Measurements from ENCODE around the gene LIN28A. TPM values are rescaled to one million over a fixed set of nuclear protein-coding genes. Genes with fewer than 3 reads are reported as not detected.
A peak's percentile ranks its signal among the peaks of the same experiment; 100 is the strongest.

LIN28A gene, protein sequence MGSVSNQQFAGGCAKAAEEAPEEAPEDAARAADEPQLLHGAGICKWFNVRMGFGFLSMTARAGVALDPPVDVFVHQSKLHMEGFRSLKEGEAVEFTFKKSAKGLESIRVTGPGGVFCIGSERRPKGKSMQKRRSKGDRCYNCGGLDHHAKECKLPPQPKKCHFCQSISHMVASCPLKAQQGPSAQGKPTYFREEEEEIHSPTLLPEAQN
- total RNA-seq, result not detected

DNA sequence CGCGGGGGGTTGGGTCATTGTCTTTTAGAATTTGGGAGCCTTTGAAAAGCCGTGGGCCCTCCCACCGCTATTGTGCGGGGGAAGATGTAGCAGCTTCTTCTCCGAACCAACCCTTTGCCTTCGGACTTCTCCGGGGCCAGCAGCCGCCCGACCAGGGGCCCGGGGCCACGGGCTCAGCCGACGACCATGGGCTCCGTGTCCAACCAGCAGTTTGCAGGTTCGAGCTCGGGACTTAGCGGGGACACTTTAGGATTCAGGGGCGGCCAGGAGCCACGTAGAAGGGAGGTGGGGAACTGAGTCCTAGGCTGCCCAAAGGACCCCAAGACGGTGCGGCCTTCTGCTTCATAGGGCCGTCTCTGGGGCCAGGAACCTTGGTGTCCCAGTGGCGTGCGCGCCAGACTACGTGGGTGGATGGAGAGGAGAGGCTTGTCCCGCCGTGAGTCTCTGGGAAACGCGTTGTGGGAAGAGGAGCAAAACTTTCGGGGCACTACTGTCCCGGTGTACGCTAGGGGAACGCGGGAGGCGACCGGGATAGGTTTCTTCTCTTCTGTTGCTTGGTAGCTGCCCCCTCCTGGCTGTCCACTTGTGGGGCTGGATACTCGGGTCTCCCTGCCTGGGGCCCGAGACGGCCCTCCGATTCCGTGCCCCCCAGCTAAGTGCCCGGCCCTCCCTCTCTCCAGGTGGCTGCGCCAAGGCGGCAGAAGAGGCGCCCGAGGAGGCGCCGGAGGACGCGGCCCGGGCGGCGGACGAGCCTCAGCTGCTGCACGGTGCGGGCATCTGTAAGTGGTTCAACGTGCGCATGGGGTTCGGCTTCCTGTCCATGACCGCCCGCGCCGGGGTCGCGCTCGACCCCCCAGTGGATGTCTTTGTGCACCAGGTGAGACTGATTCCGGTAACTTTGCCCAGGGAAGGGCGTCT is at the start of gene LIN28A:
Gene LIN28A (plus strand): TSS at position 112 of the 918 bp plus-strand sequence. CDS start 75 bp downstream, at position 187.
- TF ChIP-seq POLR2A (IDR thresholded peaks at IDR 0.05), result no peak
- TF ChIP-seq, protein P1, sequence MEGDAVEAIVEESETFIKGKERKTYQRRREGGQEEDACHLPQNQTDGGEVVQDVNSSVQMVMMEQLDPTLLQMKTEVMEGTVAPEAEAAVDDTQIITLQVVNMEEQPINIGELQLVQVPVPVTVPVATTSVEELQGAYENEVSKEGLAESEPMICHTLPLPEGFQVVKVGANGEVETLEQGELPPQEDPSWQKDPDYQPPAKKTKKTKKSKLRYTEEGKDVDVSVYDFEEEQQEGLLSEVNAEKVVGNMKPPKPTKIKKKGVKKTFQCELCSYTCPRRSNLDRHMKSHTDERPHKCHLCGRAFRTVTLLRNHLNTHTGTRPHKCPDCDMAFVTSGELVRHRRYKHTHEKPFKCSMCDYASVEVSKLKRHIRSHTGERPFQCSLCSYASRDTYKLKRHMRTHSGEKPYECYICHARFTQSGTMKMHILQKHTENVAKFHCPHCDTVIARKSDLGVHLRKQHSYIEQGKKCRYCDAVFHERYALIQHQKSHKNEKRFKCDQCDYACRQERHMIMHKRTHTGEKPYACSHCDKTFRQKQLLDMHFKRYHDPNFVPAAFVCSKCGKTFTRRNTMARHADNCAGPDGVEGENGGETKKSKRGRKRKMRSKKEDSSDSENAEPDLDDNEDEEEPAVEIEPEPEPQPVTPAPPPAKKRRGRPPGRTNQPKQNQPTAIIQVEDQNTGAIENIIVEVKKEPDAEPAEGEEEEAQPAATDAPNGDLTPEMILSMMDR (IDR thresholded peaks at IDR 0.05), result no peak
- H3K36me3 ChIP-seq, result no peaks in the 10 kb centered on the region
- no peak within 1 kb of the TSS for H3K4me3 ChIP-seq
- no peaks in the 10 kb centered on the region for H3K9me3 ChIP-seq
- H3K4me1 ChIP-seq, result no peaks in the 10 kb centered on the region
- H3K27ac ChIP-seq, result no peak within 1 kb of the TSS
- H3K27me3 ChIP-seq, result peaks cover 0 to 42% of the 10 kb centered on the region in 2 donors
- DNase-seq, result peak in 1 of 3 donors; percentile 42

DNA sequence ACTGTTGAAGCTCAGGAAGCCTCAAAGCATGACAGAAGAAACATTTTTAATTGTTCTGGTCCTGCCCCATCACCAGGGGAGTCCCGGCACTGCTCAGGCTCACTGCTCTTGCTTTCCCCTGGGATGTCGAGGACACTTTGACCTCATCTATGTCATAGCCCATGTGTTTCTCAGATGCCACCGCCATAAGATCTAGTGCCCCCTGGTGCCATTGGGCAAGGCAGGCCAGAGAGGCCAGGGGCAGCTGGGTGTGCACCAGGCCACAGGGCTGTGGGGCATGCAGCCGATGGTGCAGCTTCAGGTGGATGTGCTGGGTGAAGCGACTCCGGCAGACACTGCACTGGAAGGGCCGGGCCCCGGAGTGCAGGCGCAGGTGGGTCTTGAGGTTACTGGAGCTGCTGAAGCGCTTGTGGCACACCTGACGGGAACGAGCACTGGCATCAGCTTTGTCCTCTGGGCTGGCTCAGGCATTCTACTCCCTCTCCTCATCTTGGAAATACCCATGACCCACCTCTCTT is 49.0 kb upstream of the LIN28A start:
- peaks cover 0 to 15% of the 10 kb centered on the region in 2 donors for H3K27me3 ChIP-seq
- TF ChIP-seq POLR2A (IDR thresholded peaks at IDR 0.05), result no peak
- TF ChIP-seq, protein P1 (IDR thresholded peaks at IDR 0.05), result no peak
- H3K36me3 ChIP-seq, result no peaks in the 10 kb centered on the region
- H3K27ac ChIP-seq, result no peak overlapping the region
- no peaks in the 10 kb centered on the region for H3K9me3 ChIP-seq
- DNase-seq, result no peak
- peaks cover 9 to 37% (median 10%) of the 10 kb centered on the region in 4 donors for H3K4me1 ChIP-seq
- H3K4me3 ChIP-seq, result no peak overlapping the region

DNA sequence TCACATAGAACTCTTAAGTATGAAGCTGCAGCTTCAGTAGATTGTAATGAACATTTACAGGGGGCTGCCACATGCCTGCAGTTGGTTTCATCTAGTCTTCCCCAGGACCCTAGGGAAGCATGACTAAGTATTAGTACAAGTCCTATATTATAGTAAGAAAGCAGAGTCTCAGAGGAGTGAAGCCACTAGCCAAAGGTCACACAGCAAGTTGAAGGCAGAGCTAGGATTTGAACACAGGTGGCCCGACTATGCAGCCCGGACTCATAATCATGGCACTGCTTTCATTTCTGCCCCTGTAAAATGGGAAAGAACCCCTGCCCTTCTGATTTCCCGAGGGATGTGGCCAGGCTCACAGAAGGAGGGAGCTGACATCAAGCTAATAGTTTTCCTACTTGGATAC is 48.3 kb upstream of the LIN28A start:
- peaks cover 0 to 15% of the 10 kb centered on the region in 2 donors for H3K27me3 ChIP-seq
- no peaks in the 10 kb centered on the region for H3K9me3 ChIP-seq
- TF ChIP-seq, protein P1 (IDR thresholded peaks at IDR 0.05), result no peak
- no peak for TF ChIP-seq POLR2A (IDR thresholded peaks at IDR 0.05)
- H3K4me1 ChIP-seq, result peaks cover 8 to 35% (median 10%) of the 10 kb centered on the region in 4 donors
- no peak overlapping the region for H3K27ac ChIP-seq
- no peak for DNase-seq
- H3K36me3 ChIP-seq, result no peaks in the 10 kb centered on the region
- no peak overlapping the region for H3K4me3 ChIP-seq

DNA sequence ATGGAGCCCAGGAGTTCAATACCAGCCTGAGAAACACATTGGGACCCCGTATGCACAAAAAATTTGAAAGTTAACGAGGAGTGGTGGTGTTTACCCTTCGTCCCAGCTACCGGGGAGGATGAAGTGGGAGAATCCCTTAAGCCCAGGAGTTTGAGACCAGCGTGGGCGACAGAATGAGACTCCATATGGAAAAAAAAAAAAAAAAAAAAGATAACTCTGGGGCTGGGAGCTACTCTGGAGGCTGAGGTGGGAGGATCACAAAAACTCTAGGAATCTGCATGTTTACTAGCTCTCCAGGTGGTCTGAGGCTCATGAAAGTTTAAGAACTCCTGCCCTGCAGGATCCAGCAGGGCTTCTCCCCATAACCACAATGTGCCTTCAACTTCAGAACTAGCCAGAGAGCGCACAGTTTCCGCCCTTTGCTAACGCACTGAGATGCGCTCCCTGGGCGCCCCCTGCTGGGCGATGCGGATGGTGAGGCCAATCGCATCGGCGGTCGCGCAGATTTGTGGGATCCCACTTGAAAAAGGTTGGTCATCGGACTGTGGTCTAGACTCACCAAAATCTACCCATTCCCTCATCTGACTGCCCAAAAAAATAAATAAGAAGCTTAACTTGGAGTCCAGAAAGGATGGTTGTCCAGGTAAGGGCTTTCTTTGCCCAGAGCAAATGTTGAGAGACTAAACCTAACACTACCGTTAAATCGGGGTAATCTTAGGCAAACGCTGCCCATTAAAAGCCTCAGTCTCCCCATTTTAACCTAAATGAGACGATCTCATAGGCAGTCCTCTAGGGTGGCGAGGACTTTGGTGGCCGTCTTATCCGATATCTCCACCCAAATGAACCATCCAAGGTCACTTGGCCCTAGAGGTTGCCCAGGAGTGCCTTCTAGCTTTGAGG is 46.8 kb upstream of the LIN28A start:
- peak; percentile 87 to 95 (median 88) for DNase-seq
- Histone ChIP-seq H3K36me3 (no peaks in the 10 kb centered on the region), H3K4me1 (peaks cover 5 to 21% (median 10%) of the 10 kb centered on the region in 4 donors), H3K27me3 (peaks cover 0 to 15% of the 10 kb centered on the region in 2 donors), H3K27ac (no peak overlapping the region), H3K9me3 (no peaks in the 10 kb centered on the region), H3K4me3 (no peak overlapping the region)
- TF ChIP-seq, protein P1 (IDR thresholded peaks at IDR 0.05), result peak; percentile 84 to 96 (median 94)
- no peak for TF ChIP-seq POLR2A (IDR thresholded peaks at IDR 0.05)

DNA sequence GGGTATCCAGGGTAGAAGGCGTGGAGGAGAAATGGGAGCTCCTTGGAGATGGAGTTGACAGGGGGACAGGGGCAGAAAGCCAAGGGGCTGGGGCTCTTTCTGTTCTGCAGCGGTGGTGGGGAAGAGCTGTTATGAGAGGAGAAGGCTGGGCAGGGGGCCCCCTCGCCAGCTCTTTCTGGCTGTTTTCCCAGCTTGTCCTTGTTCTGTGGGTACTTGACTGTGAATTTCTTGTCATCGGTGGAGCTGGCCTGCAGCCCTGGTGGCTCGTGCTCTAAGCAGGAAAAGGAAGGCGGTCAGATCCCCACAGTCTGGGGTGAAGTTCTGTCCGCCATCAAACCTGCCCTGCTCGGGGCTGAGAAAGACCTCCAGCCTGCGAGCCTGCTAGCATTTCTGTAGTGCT is 45.7 kb upstream of the LIN28A start:
- H3K27ac ChIP-seq, result no peak overlapping the region
- no peaks in the 10 kb centered on the region for H3K36me3 ChIP-seq
- no peak for TF ChIP-seq POLR2A (IDR thresholded peaks at IDR 0.05)
- TF ChIP-seq, protein P1 (IDR thresholded peaks at IDR 0.05), result no peak
- peaks cover 3 to 17% (median 10%) of the 10 kb centered on the region in 4 donors for H3K4me1 ChIP-seq
- H3K9me3 ChIP-seq, result no peaks in the 10 kb centered on the region
- no peak overlapping the region for H3K4me3 ChIP-seq
- DNase-seq, result no peak
- H3K27me3 ChIP-seq, result peaks cover 0 to 13% of the 10 kb centered on the region in 2 donors

Measured in Peyer's patch (tissue), 4 donors.